ENCODE data around the gene DIPK1B.

GRCh38 chr9:136665111-136665703, 47.2 kb upstream of the DIPK1B start:
- TF ChIP-seq, protein P1, sequence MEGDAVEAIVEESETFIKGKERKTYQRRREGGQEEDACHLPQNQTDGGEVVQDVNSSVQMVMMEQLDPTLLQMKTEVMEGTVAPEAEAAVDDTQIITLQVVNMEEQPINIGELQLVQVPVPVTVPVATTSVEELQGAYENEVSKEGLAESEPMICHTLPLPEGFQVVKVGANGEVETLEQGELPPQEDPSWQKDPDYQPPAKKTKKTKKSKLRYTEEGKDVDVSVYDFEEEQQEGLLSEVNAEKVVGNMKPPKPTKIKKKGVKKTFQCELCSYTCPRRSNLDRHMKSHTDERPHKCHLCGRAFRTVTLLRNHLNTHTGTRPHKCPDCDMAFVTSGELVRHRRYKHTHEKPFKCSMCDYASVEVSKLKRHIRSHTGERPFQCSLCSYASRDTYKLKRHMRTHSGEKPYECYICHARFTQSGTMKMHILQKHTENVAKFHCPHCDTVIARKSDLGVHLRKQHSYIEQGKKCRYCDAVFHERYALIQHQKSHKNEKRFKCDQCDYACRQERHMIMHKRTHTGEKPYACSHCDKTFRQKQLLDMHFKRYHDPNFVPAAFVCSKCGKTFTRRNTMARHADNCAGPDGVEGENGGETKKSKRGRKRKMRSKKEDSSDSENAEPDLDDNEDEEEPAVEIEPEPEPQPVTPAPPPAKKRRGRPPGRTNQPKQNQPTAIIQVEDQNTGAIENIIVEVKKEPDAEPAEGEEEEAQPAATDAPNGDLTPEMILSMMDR (conservative IDR thresholded peaks at IDR 0.05; ENCODE audit: low read depth in 2 of 2) = 0 out of 4 replicates have a peak, but pooled peaks have one; percentile 5 to 9
- TF ChIP-seq, protein P2, sequence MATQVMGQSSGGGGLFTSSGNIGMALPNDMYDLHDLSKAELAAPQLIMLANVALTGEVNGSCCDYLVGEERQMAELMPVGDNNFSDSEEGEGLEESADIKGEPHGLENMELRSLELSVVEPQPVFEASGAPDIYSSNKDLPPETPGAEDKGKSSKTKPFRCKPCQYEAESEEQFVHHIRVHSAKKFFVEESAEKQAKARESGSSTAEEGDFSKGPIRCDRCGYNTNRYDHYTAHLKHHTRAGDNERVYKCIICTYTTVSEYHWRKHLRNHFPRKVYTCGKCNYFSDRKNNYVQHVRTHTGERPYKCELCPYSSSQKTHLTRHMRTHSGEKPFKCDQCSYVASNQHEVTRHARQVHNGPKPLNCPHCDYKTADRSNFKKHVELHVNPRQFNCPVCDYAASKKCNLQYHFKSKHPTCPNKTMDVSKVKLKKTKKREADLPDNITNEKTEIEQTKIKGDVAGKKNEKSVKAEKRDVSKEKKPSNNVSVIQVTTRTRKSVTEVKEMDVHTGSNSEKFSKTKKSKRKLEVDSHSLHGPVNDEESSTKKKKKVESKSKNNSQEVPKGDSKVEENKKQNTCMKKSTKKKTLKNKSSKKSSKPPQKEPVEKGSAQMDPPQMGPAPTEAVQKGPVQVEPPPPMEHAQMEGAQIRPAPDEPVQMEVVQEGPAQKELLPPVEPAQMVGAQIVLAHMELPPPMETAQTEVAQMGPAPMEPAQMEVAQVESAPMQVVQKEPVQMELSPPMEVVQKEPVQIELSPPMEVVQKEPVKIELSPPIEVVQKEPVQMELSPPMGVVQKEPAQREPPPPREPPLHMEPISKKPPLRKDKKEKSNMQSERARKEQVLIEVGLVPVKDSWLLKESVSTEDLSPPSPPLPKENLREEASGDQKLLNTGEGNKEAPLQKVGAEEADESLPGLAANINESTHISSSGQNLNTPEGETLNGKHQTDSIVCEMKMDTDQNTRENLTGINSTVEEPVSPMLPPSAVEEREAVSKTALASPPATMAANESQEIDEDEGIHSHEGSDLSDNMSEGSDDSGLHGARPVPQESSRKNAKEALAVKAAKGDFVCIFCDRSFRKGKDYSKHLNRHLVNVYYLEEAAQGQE (IDR thresholded peaks at IDR 0.05; ENCODE audit: unreplicated experiment) = no peak
- no peak for TF ChIP-seq EZH2 (IDR thresholded peaks at IDR 0.05; ENCODE audit: low read depth, unreplicated experiment)
- TF ChIP-seq POLR2AphosphoS5 (IDR thresholded peaks at IDR 0.05; ENCODE audit: low read depth) = peak; percentile 20; the same call in 1 of the 2 replicates
- no peak for TF ChIP-seq ZNF114 (CRISPR knock-in tag; IDR thresholded peaks at IDR 0.05)
- no peak for TF ChIP-seq EZH2phosphoT487 (IDR thresholded peaks at IDR 0.05; ENCODE audit: unreplicated experiment)
- TF ChIP-seq JUNB (IDR thresholded peaks at IDR 0.05; ENCODE audit: unreplicated experiment) = no peak
- TF ChIP-seq CREB1 (CRISPR knock-in tag; IDR thresholded peaks at IDR 0.05; ENCODE audit: low read depth) = no peak
- no peak for TF ChIP-seq ZNF462 (CRISPR knock-in tag; IDR thresholded peaks at IDR 0.05)

Measured in GM23338 (cell line).